Sigmoid colon (tissue), 7 donors: ENCODE data around the gene GRIK3. TPM values are rescaled to one million over a fixed set of nuclear protein-coding genes. Genes with fewer than 3 reads are reported as not detected.

ENCODE experiments used
- DNase-seq: peaks from one replicate; pipeline ENCODE4 v3.0.0-alpha.2; 2019
- H3K27ac ChIP-seq, 4 donors: fragments of 200-600 bp; sonication (generic); one replicate each; pipeline ENCODE4 v1.5.1; 2016 to 2019; ENCODE audit warnings: mild to moderate bottlenecking in 1 of 4
- H3K27me3 ChIP-seq, 3 donors: fragments of 200-600 bp; sonication (generic); one replicate each; pipeline ENCODE4 v1.5.1; 2019; ENCODE audit warnings: mild to moderate bottlenecking in 1 of 3
- H3K36me3 ChIP-seq, 4 donors: fragments of 200-600 bp; sonication (generic); one replicate each; pipeline ENCODE4 v1.5.1; 2016 to 2019
- H3K4me1 ChIP-seq, 4 donors: fragments of 200-600 bp; sonication (generic); one replicate each; pipeline ENCODE4 v1.5.1; 2017 to 2019
- H3K4me3 ChIP-seq, 4 donors: fragments of 200-600 bp; sonication (generic); one replicate each; pipeline ENCODE4 v1.5.1; 2017 to 2019; ENCODE audit warnings: mild to moderate bottlenecking in 2 of 4, moderate library complexity in 1 of 4
- H3K9me3 ChIP-seq, 4 donors: fragments of 200-600 bp in 3 of 4; sonication (generic) in 3 of 4; one replicate each; pipeline versions ENCODE4 v1.5.1 to v1.6.1; 2013 to 2019
- EP300 ChIP-seq, 4 donors: sonication (generic); formaldehyde crosslinking; IDR thresholded peaks; one replicate each; pipeline ENCODE4 v1.6.1; 2017; ENCODE audit warnings: antibody characterized with exemption in 4 of 4
- POLR2A ChIP-seq, 2 donors: fragments of 450-650 bp; IDR thresholded peaks; one replicate each; pipeline ENCODE4 v1.6.1; 2016; ENCODE audit warnings: antibody characterized with exemption in 2 of 2, mild to moderate bottlenecking in 2 of 2, moderate library complexity in 2 of 2
- POLR2AphosphoS5 ChIP-seq, 4 donors: sonication (generic); formaldehyde crosslinking; IDR thresholded peaks; one replicate each; pipeline ENCODE4 v1.6.1; 2017; ENCODE audit warnings: antibody characterized with exemption in 4 of 4
- WGBS, 2 donors: extraction: QIAGEN DNeasy Blood & Tissue Kit; methylation state at CpG; one replicate each; pipeline ENCODE4 v1.1.7; 2013; 5-methylcytosine and 5-hydroxymethylcytosine counted together
- intact Hi-C: fragments of 100-400 bp; cut with DNase I; formaldehyde crosslinking; loops from one replicate; pipeline ENCODE4 v1.15.1; 2023
- polyA plus RNA-seq, 3 donors: library from polyadenylated mRNA; stranded (reverse); fragments of 200-250 nt; gene quantifications; one replicate each; pipeline ENCODE4 v1.2.3, GENCODE V29; 2013
- total RNA-seq, 4 donors: library from RNA; depleted of rRNA; stranded (reverse); fragments of >200 nt; gene quantifications; one replicate each; pipeline ENCODE4 v1.1.0, GENCODE V29; 2016
- TF ChIP-seq, protein P1 (sequence below), 4 experiments: fragments of 450-650 bp in 3 of 4; fragments of 200-600 bp in 1 of 4; IDR thresholded peaks; one replicate each; pipeline ENCODE4 v1.5.1; 2016 to 2019; ENCODE audit warnings: antibody characterized with exemption in 4 of 4, mild to moderate bottlenecking in 3 of 4, moderate library complexity in 2 of 4
- donor health status: healthy with polysubstance abuse.
- donor health status: Bipolar disorder and iron deficiency.
- donor health status: healthy.

Gene GRIK3
- total and polyA plus RNA-seq, 7 donors = 0.60 to 7.1 (median 3.4) TPM; not detected in 1

DNA sequence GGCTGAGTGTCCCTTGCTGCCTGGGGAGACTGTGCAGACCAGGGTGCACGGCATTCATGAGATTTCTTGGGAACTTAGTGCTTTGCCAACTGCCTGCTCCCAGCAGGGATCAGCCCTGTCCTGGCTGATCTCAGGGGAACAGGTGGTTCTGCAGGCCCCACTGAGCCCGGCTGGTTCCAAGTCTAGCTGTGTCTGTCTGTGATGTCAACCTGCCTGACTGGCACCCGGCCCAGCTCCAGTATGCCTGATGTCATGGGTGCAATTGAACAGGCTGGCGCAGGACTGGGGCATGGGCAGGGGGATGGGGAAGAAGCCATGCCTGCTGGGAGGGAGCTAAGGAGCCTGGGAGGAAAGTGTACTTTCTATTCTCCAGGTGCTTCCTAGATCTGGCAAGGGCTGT is 227.1 kb downstream of the GRIK3 start:
- H3K27me3 ChIP-seq = peaks cover 0 to 3% (median 0%) of the 10 kb centered on the region in 3 donors
- intact Hi-C loops = no loop called here
- no peaks in the 10 kb centered on the region for H3K36me3 ChIP-seq
- no peak for DNase-seq
- no peak overlapping the region for H3K4me3 ChIP-seq
- no peaks in the 10 kb centered on the region for H3K9me3 ChIP-seq
- WGBS, 2 donors = 43 to 77% methylated on average over 4 of the region's 4 CpGs
- no peak overlapping the region for H3K27ac ChIP-seq
- TF ChIP-seq EP300 (IDR thresholded peaks at IDR 0.05) (no peak), POLR2A (IDR thresholded peaks at IDR 0.05) (no peak), POLR2AphosphoS5 (IDR thresholded peaks at IDR 0.05) (no peak)
- H3K4me1 ChIP-seq = no peaks in the 10 kb centered on the region

DNA sequence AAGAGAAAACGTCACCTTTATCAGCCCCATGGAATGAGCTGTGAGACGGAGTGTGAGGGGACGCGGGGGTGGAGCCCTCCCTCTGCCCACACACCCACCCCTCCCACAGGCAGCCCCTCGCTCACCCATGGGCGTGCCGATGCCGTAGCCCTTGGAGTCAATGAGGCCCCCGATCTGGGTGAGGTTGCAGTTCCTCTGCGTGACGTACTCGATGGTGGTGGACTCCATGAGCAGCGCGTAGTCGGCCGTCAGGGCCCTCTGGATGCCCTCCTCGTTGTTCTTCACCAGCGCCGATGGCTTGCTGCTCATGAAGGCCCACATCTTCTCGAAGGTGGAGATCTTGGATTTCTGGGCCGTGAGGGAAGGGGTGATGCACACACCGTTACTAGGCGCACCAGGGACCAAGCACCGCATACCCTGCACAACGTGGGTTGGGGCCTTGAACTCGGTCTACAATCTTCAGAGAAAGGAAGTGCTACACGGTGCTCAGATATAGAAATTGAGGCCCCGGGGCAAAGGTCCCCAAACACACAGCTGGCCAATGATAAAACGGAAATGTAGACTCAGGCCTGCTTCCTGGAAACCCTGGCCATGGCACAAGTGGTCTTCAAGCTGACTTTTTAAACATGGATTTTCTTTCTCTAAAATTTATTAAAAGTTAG is 228.2 kb downstream of the GRIK3 start:
- Histone ChIP-seq H3K4me1 (no peaks in the 10 kb centered on the region), H3K36me3 (no peaks in the 10 kb centered on the region), H3K27me3 (peaks cover 0 to 3% (median 0%) of the 10 kb centered on the region in 3 donors), H3K27ac (no peak overlapping the region), H3K9me3 (no peaks in the 10 kb centered on the region), H3K4me3 (no peak overlapping the region)
- 82% methylated on average over 29 of the region's 29 CpGs for WGBS, 2 donors
- intact Hi-C loops = no loop called here
- DNase-seq = no peak
- TF ChIP-seq EP300 (IDR thresholded peaks at IDR 0.05) (no peak), POLR2AphosphoS5 (IDR thresholded peaks at IDR 0.05) (no peak), POLR2A (IDR thresholded peaks at IDR 0.05) (no peak)
- TF ChIP-seq, protein P1, sequence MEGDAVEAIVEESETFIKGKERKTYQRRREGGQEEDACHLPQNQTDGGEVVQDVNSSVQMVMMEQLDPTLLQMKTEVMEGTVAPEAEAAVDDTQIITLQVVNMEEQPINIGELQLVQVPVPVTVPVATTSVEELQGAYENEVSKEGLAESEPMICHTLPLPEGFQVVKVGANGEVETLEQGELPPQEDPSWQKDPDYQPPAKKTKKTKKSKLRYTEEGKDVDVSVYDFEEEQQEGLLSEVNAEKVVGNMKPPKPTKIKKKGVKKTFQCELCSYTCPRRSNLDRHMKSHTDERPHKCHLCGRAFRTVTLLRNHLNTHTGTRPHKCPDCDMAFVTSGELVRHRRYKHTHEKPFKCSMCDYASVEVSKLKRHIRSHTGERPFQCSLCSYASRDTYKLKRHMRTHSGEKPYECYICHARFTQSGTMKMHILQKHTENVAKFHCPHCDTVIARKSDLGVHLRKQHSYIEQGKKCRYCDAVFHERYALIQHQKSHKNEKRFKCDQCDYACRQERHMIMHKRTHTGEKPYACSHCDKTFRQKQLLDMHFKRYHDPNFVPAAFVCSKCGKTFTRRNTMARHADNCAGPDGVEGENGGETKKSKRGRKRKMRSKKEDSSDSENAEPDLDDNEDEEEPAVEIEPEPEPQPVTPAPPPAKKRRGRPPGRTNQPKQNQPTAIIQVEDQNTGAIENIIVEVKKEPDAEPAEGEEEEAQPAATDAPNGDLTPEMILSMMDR (IDR thresholded peaks at IDR 0.05) = no peak

DNA sequence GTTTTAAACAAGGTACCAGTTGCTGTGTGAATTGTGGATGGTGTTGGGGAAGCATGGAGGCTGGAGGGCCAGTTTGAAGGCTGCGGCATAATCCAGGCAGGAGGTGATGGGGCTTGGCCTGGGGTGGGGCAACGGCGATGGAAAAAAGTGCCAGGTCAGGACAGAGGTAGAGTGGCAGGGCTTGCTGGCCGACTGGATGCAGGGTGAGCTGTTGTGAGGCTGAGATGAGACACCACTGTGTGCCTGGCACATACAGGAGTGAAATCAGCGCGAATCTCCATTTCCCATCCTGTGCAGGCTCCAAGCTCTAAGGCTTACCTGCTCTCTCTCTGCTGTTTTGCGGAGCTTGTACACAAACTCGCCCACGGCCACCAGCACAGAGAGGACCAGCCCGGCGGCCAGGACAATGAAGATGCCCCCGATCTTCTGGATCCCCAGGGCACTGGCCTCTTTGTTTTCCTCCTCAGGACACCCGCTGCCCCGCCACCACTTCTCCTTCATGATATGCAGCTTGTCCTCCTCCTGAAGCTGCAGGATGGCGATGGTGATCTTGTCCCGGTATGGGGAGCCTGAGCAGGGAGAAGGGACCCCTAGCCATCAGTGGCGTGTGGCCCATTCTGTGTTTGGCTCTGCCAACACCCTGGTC is 229.5 kb downstream of the GRIK3 start:
- Histone ChIP-seq H3K9me3 (no peaks in the 10 kb centered on the region), H3K36me3 (no peaks in the 10 kb centered on the region), H3K27ac (no peak overlapping the region), H3K4me3 (no peak overlapping the region), H3K4me1 (no peaks in the 10 kb centered on the region), H3K27me3 (peaks cover 0 to 3% (median 0%) of the 10 kb centered on the region in 3 donors)
- TF ChIP-seq POLR2AphosphoS5 (IDR thresholded peaks at IDR 0.05) (no peak), POLR2A (IDR thresholded peaks at IDR 0.05) (no peak), EP300 (IDR thresholded peaks at IDR 0.05) (no peak)
- TF ChIP-seq, protein P1 (IDR thresholded peaks at IDR 0.05) = no peak
- DNase-seq = no peak
- intact Hi-C loops = no loop called here
- WGBS, 2 donors = 85 to 87% methylated on average over 17 of the region's 17 CpGs

DNA sequence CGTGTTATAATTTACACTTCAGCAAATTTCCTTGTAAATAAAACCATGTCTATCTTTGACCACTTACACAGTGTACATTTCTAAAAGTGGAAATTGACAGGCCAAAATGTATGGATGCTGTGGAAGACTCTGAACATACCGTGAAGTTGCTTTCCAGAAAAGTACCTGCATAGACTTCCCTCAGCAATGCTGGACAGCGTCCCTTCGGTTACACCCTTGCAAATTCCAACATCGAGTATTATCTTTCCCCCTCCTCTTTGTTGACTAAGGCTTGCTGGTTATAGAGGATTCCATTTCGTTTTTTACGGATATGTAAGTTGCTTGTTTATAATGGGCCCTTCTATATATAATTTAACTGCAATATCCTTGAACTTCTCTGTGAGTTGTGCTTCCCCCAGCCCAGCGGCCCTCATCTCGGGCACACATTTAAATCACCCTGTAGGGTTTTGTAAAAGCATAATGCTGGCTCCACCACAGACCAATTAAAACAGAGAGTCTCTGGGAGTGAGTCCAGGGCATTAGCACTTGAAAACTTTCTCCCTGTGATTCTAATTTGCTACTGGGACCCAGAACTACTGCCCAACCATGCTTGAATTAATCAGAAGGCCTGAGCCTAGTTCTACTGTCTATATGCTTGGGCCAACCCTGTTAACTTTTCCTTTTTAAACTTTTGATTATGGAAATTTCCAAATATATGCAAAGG is 230.3 kb downstream of the GRIK3 start:
- WGBS, 2 donors = 40 to 54% methylated on average over 9 of the region's 9 CpGs
- Histone ChIP-seq H3K4me3 (no peak overlapping the region), H3K27ac (no peak overlapping the region), H3K4me1 (no peaks in the 10 kb centered on the region), H3K9me3 (no peaks in the 10 kb centered on the region), H3K36me3 (no peaks in the 10 kb centered on the region), H3K27me3 (no peaks in the 10 kb centered on the region)
- no peak for DNase-seq
- intact Hi-C loops = no loop called here
- TF ChIP-seq EP300 (IDR thresholded peaks at IDR 0.05) (no peak), POLR2A (IDR thresholded peaks at IDR 0.05) (no peak), POLR2AphosphoS5 (IDR thresholded peaks at IDR 0.05) (no peak)
- TF ChIP-seq, protein P1 (IDR thresholded peaks at IDR 0.05) = no peak

DNA sequence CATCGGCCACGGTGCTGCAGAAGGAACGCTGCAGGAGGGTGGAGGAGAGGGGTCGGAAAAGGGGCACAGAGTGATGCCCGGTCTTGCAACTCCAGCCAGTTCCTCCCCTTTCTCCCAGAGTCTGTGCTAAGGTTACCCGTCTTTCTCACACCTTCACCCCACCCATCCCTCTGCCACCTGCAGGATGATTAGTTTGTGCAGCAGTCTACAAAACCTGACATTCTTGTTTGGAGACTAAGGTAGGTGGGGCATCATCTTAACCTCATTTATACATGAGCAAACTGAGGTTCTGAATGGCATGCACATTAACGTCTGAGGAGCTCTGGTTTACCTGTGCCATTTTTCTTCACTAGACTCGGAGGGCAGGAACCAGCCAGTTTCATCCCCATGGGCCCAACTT is 232.3 kb downstream of the GRIK3 start:
- Histone ChIP-seq H3K27ac (no peak overlapping the region), H3K4me1 (no peaks in the 10 kb centered on the region), H3K36me3 (no peaks in the 10 kb centered on the region), H3K27me3 (no peaks in the 10 kb centered on the region), H3K9me3 (no peaks in the 10 kb centered on the region), H3K4me3 (no peak overlapping the region)
- TF ChIP-seq EP300 (IDR thresholded peaks at IDR 0.05) (no peak), POLR2A (IDR thresholded peaks at IDR 0.05) (no peak), POLR2AphosphoS5 (IDR thresholded peaks at IDR 0.05) (no peak)
- TF ChIP-seq, protein P1 (IDR thresholded peaks at IDR 0.05) = no peak
- no peak for DNase-seq
- intact Hi-C loops = no loop called here
- WGBS, 2 donors = 66 to 87% methylated on average over 8 of the region's 8 CpGs
